HG02588 (cell line): ENCODE data around the gene CDK8.
A peak's percentile ranks its signal among the peaks of the same experiment; 100 is the strongest.

ENCODE experiments used
- ATAC-seq: cut with Tn5 transposase; IDR thresholded peaks from one replicate; pipeline ENCODE4 v1.9.1; 2021; ENCODE audit warnings: mild to moderate bottlenecking, moderate library complexity; ENCODE audit not compliant: unreplicated experiment

CDK8 gene

GRCh38 chr13:26253787-26254582, at the start of gene CDK8:
Gene CDK8, plus strand, starts transcription at chr13:26254129. Its CDS starts 513 bp downstream, at chr13:26254642.
- ATAC-seq = peak; percentile 88

GRCh38 chr13:26208287-26208686, 45.6 kb upstream of the CDK8 start:
- no peak for ATAC-seq

- ATAC-seq = no peak
Observed at GRCh38 chr13:26213345-26213744, 40.6 kb upstream of the CDK8 start.

- ATAC-seq = no peak
Observed at GRCh38 chr13:26213982-26214381, 39.9 kb upstream of the CDK8 start.

- no peak for ATAC-seq
Observed at GRCh38 chr13:26216042-26216441, 37.9 kb upstream of the CDK8 start.

- ATAC-seq = no peak
Observed at GRCh38 chr13:26219726-26220125, 34.2 kb upstream of the CDK8 start.

- no peak for ATAC-seq
Observed at GRCh38 chr13:26220575-26220974, 33.4 kb upstream of the CDK8 start.

GRCh38 chr13:26221399-26221720, 32.6 kb upstream of the CDK8 start:
- ATAC-seq = no peak

- ATAC-seq = peak; percentile 96
Observed at GRCh38 chr13:26221721-26222519, 32.0 kb upstream of the CDK8 start, which contains the start of gene RNF6. Gene RNF6, minus strand, starts transcription at chr13:26222314. Its CDS starts 2,665 bp downstream, at chr13:26219649.

GRCh38 chr13:26222520-26223046, 31.3 kb upstream of the CDK8 start:
- peak; percentile 40 for ATAC-seq

- ATAC-seq = no peak
Observed at GRCh38 chr13:26225896-26226617, 27.9 kb upstream of the CDK8 start.

- ATAC-seq = no peak
Observed at GRCh38 chr13:26227166-26227971, 26.6 kb upstream of the CDK8 start.

- no peak for ATAC-seq
Observed at GRCh38 chr13:26228096-26228495, 25.8 kb upstream of the CDK8 start.

- ATAC-seq = no peak
Observed at GRCh38 chr13:26229080-26229615, 24.8 kb upstream of the CDK8 start.

- no peak for ATAC-seq
Observed at GRCh38 chr13:26230703-26231102, 23.2 kb upstream of the CDK8 start.

- ATAC-seq = no peak
Observed at GRCh38 chr13:26236296-26236695, 17.6 kb upstream of the CDK8 start.

- no peak for ATAC-seq
Observed at GRCh38 chr13:26246154-26246553, 7.8 kb upstream of the CDK8 start.

GRCh38 chr13:26247011-26247410, 6.9 kb upstream of the CDK8 start:
- ATAC-seq = no peak

- ATAC-seq = no peak
Observed at GRCh38 chr13:26247608-26248007, 6.3 kb upstream of the CDK8 start.

GRCh38 chr13:26249551-26249950, 4.4 kb upstream of the CDK8 start:
- ATAC-seq = no peak
